ENCODE measurements around the gene CAMK2A. TPM values are rescaled to one million over a fixed set of nuclear protein-coding genes. Genes with fewer than 3 reads are reported as not detected.

Gene CAMK2A
- total RNA-seq, 1 donor from 2014 or later, result 1.5 TPM

GRCh38 chr5:150261231-150261630 lies 28.3 kb downstream of the CAMK2A start:
- TF ChIP-seq CTCF (IDR thresholded peaks at IDR 0.05), result no peak
- Histone ChIP-seq H3K9me3 (no peaks in the 10 kb centered on the region), H3K36me3 (no peaks in the 10 kb centered on the region), H3K4me3 (no peak overlapping the region), H3K27ac (no peak overlapping the region), H3K27me3 (no peaks in the 10 kb centered on the region), H3K4me1 (no peaks in the 10 kb centered on the region)
- intact Hi-C loops (cut with DNase I), result no loop called here
- DNase-seq (no peak), ATAC-seq (no peak)

- Histone ChIP-seq H3K4me1 (no peaks in the 10 kb centered on the region), H3K27ac (no peak overlapping the region), H3K36me3 (no peaks in the 10 kb centered on the region), H3K27me3 (no peaks in the 10 kb centered on the region), H3K4me3 (no peak overlapping the region), H3K9me3 (no peaks in the 10 kb centered on the region)
- DNase-seq (no peak), ATAC-seq (no peak)
- TF ChIP-seq CTCF (IDR thresholded peaks at IDR 0.05), result no peak
- intact Hi-C loops (cut with DNase I), result no loop called here
Measured at GRCh38 chr5:150258130-150258529, 31.4 kb downstream of the CAMK2A start.

GRCh38 chr5:150257424-150257823 lies 32.1 kb downstream of the CAMK2A start:
- H3K9me3 ChIP-seq, result no peaks in the 10 kb centered on the region
- no peaks in the 10 kb centered on the region for H3K36me3 ChIP-seq
- intact Hi-C loops (cut with DNase I), result no loop called here
- no peak overlapping the region for H3K27ac ChIP-seq
- no peak overlapping the region for H3K4me3 ChIP-seq
- H3K4me1 ChIP-seq, result no peaks in the 10 kb centered on the region
- no peaks in the 10 kb centered on the region for H3K27me3 ChIP-seq
- DNase-seq (no peak), ATAC-seq (no peak)
- no peak for TF ChIP-seq CTCF (IDR thresholded peaks at IDR 0.05)

GRCh38 chr5:150256410-150257064 lies 33.0 kb downstream of the CAMK2A start:
- ATAC-seq (no peak), DNase-seq (no peak)
- Histone ChIP-seq H3K4me3 (no peak overlapping the region), H3K27me3 (no peaks in the 10 kb centered on the region), H3K36me3 (no peaks in the 10 kb centered on the region), H3K4me1 (no peaks in the 10 kb centered on the region), H3K27ac (no peak overlapping the region), H3K9me3 (no peaks in the 10 kb centered on the region)
- intact Hi-C loops (cut with DNase I), result no loop called here
- TF ChIP-seq CTCF (IDR thresholded peaks at IDR 0.05), result no peak

- Histone ChIP-seq H3K27ac (no peak overlapping the region), H3K36me3 (no peaks in the 10 kb centered on the region), H3K4me1 (no peaks in the 10 kb centered on the region), H3K27me3 (no peaks in the 10 kb centered on the region), H3K9me3 (no peaks in the 10 kb centered on the region), H3K4me3 (no peak overlapping the region)
- ATAC-seq (no peak), DNase-seq (no peak)
- TF ChIP-seq CTCF (IDR thresholded peaks at IDR 0.05), result no peak
- intact Hi-C loops (cut with DNase I), result no loop called here
Measured at GRCh38 chr5:150255659-150256409, 33.7 kb downstream of the CAMK2A start.
